H1 (cell line): ENCODE data around the gene RPA3. TPM values are rescaled to one million over a fixed set of nuclear protein-coding genes. Genes with fewer than 3 reads are reported as not detected.

ENCODE experiments used
- polyA plus RNA-seq, 7 experiments: library from polyadenylated mRNA; depleted of rRNA in 3 of 7; stranded (reverse) in 5 of 7; unstranded in 2 of 7; fragments of >200 nt in 5 of 7; fragments of 200-250 nt in 2 of 7; gene quantifications; 1 replicate in 5 of 7; 2 replicates in 1 of 7; 4 replicates in 1 of 7; pipeline versions ENCODE4 v1.2.1 to v1.2.3, GENCODE V29; 2011 to 2013; ENCODE audit warnings: missing spikeins in 2 of 7, mixed read lengths in 2 of 7
- total RNA-seq: library from RNA; stranded (reverse); fragmentation: NEBNext Ultra II Directional; extraction: Animal tissue kit (Norgen Biotek cat#: 25700); gene quantifications from 2 replicates; pipeline ENCODE4 v1.2.1, GENCODE V29; 2021

The RPA3 gene
- total and polyA plus RNA-seq, 2 of the 8 experiments (the other 6 are each of a cell fraction or from before 2014, with no cell fraction given) = 60.2 to 105 TPM

Other genes with a start within 250 kb of the RPA3 start
- 0.22 and 0.44 TPM in 2 replicates for gene COL28A1, start 182.7 kb downstream of the RPA3 start, total RNA-seq
- 0.24 and 0.38 TPM in 2 replicates for gene COL28A1, start 182.7 kb downstream of the RPA3 start, polyA plus RNA-seq (2011; rRNA removed)
- 46.5 and 50.7 TPM in 2 replicates for gene MIOS, start 151.7 kb downstream of the RPA3 start, total RNA-seq
- gene MIOS, start 151.7 kb downstream of the RPA3 start, polyA plus RNA-seq (2011; rRNA removed) = 13.7 and 15.5 TPM in 2 replicates
- 10.4 and 10.8 TPM in 2 replicates for gene UMAD1, start 77.9 kb downstream of the RPA3 start, total RNA-seq
- 7.7 and 12.3 TPM in 2 replicates for gene UMAD1, start 77.9 kb downstream of the RPA3 start, polyA plus RNA-seq (2011; rRNA removed)